Stimulated activated CD4-positive, alpha-beta T cell treated with anti-CD3 and anti-CD28 coated beads, Interleukin-1b, Interleukin-23, amount 100 ng/mL, for 48 hours (primary cell): ENCODE measurements around the gene SAMD4A.

Experiments used
- DNase-seq: peaks from one replicate; pipeline ENCODE4 v3.0.0-alpha.2; 2020

SAMD4A gene

DNA sequence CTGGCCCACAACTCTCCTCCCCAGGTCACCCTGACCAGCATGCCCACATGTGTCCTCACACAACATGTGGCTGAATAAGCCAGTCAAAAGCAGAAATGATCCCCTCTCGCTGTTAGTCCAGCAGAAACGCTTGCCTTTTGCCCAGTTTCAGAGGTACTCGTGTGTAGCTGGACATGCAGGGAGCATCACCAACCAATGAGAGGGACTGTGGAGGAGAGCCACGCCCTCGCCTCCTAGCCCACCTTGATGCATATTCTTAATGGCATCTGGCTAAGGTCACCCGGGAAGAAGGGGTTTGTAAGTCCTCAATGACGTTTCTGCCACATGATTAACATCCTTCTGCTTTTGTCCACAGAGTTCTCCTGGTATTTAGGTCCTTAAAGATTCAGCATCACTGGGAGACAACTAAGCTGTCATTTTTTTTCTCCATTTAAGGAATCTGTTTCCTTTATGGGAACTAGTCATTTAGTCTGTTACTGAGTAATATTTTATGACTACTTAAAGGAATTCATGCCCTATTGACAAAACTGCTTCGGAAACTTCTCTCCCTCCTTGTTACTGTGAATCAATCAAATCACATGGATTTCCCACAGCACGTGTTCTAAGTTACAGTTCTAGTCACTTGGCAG is 201.7 kb downstream of the SAMD4A start:
- no peak for DNase-seq

DNA sequence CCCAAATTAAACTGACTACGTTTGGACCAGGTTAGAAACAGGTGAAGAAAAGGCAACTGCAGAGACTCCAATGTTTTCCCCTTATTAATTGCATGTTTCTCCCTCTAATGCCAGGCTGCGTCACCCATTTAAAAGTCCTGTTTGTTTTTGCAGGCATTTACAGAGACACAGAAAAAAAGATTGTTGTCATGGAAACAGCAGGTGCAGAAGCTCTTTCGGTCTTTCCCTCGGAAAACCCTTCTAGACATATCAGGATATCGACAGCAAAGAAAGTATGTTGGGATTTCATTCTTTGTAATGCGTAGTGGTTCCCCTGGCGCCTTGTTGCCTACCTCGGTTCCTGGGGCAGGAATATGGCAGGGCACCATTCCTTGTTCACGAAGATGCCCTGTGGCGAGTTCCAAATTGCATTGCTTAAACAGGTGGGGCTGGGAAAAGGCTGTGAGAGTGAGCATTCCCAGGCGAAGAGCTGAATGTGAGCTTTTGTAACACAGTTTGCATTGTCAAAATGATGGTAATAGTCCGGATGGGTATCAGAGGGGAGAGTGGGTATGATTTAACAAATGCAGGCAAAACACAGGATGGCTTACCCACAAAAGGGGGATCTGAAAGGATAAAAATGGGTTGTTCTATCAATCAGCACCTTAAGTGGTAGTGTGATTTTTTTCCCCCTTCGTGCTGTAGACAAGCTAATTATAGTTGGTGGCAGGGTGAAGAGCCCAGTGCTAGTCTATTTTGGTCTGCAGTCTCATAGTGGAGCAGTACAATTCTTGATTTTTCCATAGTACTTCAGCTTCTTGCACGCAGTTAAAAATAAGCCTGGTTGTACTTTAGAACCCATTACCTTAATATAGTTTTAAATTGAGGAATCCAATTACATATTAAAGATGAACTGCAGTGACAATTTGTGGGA is 203.3 kb downstream of the SAMD4A start:
- DNase-seq: no peak

DNA sequence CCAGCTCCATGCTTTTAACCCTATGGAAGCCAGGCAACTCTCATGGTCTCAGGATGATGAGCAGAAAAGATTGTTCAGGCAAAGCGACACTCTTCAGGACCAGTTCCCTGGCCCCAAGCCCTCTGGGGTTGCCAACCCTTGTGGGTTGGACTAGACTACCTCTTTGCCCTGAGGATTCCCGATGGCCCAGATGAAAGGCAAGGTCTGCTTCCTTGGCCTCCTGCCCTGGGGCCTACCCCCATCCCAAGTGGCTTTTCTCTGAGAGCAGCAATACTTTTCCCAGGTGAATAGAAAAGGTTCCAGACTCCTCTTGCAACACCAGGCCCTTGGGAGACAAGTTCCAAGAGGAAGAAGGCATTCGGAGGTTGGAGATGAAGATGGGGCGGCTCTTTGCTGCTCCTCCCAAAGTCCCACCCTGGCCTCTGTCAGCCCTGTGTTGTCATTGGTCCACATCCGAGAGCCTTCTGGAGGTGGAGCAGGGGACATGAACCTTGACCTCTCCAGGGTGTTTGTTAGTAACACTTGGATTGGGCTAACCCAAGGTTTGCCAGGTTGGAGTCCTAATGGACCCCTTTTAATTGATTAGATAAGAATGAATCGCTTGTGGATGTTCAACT is 204.6 kb downstream of the SAMD4A start:
- no peak for DNase-seq

DNA sequence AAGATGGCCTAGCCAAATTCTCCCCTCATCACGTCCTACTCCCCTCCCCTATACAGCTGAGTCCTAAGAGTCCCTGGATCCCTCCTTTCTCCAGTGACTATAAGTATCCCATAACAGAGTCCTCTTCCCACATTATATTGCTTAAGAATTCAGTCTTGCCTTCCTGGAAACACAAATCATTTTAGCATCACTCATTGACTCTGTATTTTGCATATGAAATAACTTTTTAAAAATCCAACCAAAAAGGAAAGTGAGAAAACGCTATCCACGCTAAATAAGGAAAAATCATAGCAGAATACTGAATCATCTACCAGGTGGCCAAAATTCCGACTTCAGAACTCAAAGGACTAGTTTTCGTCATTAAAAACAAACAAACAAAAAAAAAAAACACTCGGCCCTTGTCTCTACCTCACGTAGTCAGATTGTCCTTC is 205.5 kb downstream of the SAMD4A start:
- DNase-seq: no peak

DNA sequence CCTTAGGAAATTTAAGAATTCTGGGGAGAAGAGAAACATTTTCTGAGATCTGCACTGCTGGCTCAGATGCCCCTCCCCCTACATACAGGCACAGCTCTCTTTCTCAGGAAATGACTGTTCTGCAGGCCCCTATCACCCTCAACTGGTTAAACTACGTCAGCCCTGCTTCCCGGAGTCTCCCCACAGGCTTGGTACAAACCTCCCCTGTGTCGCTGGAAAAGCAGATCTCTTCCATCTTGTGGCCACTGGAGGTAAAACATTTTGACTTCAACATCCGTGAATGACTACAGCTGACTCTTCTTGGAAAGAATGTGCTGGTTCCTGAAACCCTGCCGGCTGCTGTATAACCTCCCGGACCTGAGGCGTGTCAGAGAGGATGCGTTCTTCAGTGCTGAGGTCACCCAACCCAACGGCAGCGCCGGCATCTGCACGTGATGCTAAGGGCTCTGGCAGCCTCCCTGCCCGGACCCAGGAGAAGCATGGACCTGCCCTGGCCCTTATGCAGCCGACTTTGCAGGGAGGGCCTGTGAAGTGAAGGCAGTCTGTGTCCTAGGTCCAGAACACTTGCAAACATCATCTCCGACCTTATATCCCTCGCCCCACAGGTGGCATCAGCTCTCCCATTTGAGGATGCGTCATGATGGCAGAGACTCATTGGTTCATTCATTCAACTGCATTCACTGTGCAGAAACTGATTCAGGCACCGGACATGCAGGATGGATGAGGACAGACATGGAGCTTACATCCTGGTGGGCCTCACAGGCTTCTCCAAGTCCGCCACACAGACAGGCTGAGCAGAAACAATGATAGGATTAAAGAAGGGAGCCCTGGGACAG is 206.5 kb downstream of the SAMD4A start:
- DNase-seq: peak; percentile 91

DNA sequence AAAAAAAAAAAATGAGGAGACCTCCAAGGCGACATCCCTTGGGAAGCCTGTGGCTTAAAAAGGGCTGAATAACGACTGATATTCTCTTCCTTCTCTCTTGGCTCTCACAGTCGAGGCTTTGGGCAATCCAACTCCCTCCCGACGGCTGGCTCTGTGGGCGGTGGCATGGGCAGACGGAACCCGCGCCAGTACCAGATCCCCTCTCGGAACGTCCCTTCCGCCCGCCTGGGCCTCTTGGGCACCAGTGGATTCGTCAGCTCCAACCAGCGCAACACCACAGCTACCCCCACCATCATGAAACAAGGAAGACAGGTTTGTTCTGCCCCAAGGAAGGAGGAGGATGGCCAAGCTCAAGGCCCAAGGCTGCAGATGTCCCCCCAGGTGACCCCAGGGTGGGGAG is 207.9 kb downstream of the SAMD4A start:
- no peak for DNase-seq

DNA sequence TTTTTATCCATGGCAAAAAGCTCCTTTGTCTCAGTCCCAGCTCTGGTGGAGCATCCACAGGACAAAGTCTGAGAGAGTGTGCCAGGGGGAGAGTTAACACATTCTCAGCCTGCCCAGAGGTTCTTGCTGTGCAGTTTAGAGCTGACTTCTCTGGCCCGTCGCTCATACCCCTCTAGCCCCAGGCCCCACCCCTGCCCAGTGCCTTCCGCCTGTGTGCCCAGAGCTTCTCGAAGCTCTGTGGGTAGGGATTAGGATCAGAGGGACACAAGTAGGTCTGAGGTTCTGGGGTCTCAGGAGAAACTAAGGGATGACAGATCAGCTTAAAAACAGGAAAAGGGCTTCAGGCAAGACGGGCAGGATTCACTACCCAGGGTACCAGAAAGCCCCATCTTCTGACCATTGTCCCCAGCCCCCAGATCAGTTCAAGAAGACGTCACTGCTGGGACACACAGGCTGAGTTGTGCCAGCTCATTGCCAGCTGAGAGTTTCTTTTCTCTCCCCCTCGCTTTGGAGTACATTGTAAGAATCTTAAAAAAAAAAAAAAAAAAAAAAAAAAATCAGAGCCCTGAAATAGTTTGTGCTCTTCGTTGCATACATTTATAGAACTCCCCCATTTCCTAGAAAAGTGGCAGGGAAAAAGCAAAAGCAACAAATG is 208.7 kb downstream of the SAMD4A start:
- DNase-seq: no peak

DNA sequence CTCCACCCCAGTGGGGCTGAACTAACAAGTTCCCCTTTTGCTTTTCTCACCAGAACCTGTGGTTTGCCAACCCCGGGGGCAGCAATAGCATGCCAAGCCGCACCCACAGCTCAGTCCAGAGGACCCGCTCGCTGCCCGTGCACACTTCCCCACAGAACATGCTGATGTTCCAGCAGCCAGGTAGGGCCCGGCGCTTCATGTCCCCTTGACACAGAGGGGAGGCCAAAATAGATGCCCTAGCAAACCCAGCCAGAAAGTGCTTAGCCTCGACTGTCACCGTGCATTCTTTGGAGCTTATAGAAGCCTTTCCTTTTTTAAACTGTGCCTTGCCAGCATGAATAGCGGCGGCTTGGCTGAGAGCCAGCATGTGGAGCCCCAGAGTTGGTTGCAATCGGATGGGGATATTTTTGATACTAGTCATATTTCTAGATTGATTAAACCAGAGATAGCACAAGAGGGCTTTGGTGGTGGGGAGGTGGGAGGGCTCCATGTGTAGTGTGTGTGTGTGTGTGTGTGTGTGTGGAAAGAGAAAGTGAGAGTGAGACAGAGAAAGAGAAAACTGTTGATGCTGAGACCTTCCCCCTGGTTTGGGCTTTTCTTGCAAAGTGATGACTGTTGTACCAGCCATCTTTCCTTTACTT is 209.6 kb downstream of the SAMD4A start:
- DNase-seq: peak; percentile 86

DNA sequence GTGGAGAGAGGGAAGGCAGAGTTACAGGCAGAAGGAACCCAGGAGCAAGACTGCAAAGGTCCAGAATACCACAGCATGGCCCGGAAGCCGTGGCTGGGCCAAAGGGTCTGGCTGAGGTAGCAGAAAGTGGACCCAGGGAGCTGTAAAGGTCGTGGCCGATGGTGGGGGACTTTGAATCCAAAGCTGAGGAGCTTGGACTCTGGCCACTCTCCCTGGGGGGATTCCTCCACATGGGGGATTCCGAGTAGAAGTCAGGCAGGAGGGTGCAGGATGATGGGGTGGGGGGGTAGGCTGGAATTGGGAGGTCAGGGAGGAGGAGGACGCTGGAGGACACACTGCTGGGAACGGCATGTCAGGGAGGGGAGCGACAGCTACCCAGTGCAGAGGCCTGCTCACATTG is 210.5 kb downstream of the SAMD4A start:
- DNase-seq: no peak

DNA sequence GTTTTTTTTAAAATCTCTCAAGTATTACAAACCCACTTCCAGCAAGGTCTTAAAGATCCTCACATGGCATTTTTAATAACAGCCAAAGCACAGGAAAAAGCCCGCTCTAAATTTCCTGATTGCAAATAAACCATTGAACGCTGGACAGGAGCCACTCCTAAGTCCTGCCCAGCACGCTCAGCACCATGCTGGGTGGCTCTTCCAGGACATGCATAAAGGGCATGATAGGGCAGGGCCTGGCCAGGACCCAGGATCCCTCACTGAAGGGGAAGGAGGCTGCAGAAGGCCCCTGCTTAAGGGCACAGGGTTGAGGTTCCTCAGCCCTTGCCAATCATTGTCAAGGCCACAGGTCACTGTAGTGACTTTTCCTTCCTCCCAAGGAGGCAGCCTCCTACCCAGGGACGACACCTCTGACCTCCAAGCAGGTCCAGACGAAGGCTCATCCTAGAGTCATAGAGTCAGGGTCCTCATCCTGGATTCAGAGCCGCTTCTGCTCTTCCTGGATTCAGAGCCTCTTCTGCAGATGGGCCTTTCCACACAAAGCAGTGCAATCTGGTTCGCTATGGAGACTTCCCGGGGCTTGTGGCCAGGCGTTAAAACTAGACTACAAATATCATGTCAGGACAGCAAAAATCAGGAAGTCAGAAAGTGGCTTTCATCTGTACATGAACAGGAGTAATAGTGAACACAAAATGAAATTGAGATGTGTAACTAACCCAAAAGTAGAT is 211.9 kb downstream of the SAMD4A start:
- DNase-seq: no peak

DNA sequence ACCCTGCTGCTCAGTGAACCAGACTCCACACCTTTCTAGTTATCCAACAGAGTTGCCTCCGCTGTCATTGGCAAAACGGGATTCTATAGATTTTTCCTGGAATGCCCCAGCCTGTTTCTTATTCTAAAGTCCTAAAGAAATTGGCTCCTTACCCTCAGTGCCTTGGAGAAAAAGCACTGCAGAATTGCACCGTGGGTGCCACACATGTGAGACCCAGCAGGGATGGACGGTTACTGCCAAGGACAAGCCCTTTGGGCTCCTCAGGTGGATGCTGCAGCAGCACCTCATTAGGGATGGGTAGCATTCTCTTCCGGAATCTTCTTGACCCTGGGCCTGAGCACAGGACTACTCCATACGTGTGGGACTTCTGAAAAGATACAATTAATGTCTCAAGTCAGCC is 214.2 kb downstream of the SAMD4A start:
- no peak for DNase-seq

DNA sequence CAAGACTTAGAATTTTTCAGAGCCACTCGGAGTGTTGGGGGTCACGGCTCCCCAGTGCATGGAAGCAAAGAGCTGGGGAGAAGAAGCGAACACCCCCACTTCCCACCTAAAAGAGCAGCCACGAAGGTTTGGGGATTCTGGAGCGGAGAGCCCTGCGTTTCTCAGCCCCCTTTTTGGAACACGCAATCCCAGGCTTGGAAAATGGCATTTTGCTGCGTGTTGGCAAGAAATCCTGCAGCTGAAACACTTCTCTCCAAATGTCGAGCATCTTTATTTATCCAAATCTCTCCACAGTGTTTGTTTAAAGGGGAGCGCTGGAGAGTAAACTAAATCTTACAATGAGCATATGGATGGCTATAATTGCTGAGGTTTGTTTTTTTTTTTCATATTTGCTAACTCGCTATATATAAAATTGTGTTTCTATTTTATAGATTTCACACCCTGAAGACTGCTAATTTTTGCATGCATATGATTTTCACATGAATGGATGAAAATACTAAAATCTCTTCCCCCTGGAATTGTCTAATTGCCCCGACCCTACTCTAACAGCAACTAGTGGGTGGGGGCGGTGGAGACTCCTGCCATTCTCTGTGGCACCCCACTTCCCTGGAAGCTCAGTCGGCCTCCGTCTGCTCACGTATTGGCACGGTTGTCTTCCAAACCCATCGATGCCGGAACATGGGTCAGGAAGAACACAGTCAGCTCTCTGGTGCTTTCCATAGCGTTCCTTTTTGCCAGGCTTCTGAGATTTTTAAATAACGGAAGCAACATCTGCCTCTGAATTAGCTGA is 215.2 kb downstream of the SAMD4A start:
- DNase-seq: no peak

DNA sequence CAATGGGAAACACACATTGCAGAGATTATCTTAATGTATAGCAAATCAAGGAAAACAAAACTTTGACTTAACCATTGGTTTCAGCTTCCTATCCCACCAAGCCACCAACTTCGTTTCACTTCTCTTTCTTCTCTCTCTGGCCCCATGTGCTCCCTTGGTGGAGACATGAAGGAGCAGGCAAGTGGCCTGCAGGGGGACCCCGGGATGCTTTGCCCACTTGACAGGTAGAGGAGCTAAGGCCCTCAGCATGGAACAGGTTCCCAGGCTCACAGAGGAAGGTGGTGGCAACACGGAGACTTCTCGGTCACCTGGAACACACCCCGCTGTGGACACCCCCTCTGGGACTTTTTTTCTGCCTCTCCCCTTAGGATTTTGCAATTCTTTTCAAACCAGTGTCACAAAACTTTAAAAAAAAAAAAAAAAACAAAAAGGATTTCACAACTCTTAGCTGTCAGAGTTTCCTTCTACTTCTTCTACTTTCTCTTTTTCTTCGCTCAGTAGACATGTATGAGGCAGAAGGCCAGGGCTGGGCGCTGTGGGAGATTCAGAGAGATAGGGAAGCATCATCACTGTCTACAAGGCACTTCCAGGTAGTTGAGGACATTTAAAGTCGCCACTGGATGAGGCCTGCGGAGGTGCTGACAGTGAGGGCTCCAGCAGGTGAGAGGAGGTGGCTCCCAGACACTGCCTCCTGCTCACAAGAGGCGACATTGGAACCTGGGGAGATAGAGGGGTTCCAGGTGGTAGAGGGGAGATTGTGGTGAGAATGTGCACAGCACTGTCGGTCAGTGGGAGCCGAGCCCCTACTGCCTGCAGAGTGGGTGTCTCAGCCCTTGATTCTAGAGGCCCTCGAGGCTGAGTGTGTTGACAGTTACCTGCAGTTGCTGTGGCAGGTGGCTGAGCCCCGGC is 216.1 kb downstream of the SAMD4A start:
- no peak for DNase-seq

DNA sequence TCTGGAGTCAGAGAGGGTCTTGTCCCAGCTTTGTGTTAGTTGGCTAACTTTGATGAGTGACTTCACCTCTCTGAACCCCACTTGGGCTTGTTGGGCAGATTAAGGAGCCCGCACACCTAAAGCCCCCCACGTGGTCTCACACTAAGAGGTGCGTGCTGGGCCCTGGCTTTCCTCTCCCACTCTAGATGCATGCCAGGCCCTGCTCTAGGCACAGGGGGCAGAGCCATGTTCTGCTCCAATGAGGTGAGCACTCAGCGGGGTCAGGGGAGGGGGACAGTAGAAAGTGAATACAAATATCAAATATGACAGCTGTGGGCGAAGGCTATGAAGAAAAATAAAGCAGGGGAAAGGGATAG is 216.7 kb downstream of the SAMD4A start:
- DNase-seq: no peak

DNA sequence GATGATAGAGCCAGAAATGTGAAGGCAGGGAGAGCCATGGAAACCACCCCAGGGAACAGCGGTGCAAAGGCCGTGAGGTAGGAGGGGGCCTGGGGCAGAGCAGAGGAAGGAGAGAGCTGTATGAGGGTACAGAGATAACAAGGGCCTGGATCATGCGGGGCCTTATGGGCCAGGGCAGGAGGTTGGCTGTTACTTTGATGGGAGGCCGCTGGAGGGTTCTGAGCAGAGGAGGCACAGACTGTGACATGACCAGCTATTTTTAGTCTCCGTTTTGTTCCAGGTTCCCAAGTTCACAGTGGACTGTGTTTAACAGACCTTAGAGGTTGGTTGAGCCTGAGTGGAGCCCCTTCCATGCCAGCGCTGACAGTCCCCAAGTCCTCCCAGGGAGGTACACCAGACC is 217.1 kb downstream of the SAMD4A start:
- no peak for DNase-seq

DNA sequence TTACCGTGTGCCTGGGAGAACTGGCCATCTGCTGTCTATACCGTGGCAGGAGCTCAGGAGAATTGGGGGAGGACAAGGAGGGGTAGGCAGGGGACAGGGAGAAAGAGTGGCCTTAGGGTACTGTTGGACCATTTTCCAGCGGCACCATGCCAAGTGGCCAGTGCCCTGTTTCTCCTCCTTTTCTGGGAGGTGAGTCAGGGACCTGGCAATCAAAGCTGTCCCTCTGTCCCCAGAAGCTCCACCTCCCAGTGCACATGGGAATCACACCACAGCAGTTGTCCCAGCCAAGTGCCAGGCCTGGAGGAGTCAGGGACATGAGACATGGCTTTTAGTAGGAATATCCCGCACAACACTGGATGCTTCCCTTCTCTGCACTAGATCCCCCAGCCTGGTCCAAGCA is 217.7 kb downstream of the SAMD4A start:
- DNase-seq: no peak

DNA sequence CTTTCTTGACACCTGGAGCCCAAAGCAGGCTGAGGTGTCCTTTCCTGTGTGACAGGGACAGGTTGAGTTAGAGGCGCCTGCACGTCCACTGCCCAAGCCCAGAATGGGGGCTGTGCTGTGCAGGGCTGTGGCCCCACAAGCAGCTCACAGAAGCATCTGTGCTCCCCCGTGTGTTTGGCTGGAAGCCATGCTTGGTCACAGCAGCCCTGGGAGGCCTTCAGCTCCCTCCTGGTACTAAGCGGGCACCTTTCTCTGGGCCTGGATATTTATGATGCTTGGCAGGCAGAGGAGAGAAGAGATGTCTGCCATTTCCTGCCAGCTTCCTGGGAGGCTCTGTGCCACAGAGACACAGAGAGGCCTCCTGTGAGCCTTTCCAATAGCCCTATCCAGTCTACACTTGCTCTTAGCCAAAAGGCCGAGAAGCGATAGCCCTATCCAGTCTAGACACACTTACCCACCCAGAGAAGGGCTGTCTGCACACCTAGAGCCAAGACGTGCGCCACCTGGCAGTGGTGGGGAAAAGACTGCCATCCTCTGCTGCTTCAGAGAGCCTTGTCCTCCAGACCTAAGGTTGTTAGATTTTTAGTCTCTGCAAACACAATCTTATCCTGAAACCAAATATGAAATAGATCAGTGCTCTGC is 218.3 kb downstream of the SAMD4A start:
- no peak for DNase-seq

DNA sequence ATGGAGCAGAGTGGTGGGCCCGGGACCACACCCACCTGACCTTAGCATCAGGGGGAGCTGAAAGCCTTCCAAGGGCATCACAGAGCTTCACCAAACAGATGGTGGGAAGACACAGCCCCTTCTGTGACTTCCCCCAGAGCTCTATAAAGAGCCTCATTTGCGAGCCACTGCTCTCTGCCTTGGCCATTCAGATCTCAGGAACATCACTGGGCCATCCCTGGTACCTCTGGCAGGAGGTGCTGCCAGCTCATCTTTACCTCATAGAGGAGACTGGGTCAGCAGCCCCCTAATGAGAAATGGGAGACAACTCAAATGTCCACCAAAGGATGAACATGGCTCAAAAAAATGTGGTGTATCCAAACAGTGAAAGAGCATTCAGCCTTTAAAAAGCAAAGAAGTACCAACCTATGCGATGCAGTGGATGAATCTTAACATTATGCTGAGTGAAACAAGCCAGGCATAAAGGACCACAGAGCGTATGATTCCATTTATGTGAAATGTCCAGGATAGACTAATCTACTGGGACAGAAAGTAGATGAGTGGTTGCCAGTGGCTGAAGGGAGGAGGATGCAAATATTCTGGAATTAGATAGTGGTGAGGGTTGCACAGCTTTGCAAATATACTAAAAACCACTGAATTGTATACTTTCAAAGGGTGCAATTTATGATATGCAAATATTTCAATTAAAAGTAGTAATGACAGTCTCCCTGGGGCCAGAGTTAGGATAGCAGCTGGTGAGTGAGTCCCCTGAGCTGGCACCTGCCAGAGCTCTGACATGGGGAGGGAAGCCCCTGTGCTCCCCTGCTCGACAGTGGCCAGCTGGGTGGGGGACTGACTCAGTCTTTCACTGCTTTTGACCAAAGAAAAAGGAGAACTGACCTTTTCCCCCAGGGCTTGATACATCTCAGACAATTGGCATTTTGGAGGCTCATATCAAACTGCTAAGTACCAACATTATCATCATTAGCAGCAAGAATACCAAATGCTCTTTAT is 219.1 kb downstream of the SAMD4A start:
- DNase-seq: no peak
